IMR-90 (cell line): ENCODE results near the gene LAMA2.

ENCODE experiments used
- BHLHE40 ChIP-seq: fragments of 150-350 bp; IDR thresholded peaks from 2 replicates; pipeline ENCODE4 v1.6.1; 2016; ENCODE audit warnings: mild to moderate bottlenecking, low read depth, low read length
- CTCF ChIP-seq: conservative IDR thresholded peaks from 2 replicates; pipeline ENCODE4 v1.5.1; 2012; ENCODE audit warnings: mild to moderate bottlenecking, low read depth, low read length, improper control_type of control experiment
- MAFK ChIP-seq: IDR thresholded peaks from 2 replicates; pipeline ENCODE4 v1.6.1; 2012; ENCODE audit warnings: low read depth, low read length, improper control_type of control experiment
- POLR2A ChIP-seq: IDR thresholded peaks from 2 replicates; pipeline ENCODE4 v1.6.1; 2012; ENCODE audit warnings: mild to moderate bottlenecking, low read depth, low read length

DNA sequence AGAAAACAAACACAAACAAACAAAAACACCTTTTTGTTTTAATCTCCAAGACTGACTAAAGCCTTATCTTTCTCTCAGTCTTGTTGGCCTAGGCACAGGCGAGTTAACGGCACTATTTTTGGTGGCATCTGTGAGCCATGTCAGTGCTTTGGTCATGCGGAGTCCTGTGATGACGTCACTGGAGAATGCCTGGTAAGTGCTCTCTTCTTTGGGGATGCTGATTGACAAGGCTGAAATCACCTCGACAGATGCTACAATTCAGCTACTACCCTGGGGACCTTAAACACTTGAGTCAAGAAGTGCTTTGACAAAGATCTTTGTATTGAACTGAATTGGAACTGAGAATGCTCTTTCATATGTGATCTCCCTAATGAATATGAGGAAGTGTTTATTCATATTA, 384.1 kb downstream of the LAMA2 start:
- TF ChIP-seq CTCF: no peak
- TF ChIP-seq BHLHE40: no peak
- no peak for TF ChIP-seq POLR2A
- TF ChIP-seq MAFK: no peak
